HG03342 (cell line): ENCODE results near the gene ANK3.

Experiments
- ATAC-seq: cut with Tn5 transposase; IDR thresholded peaks from one replicate; pipeline ENCODE4 v1.9.1; 2021; ENCODE audit warnings: mild to moderate bottlenecking, moderate library complexity; ENCODE audit not compliant: unreplicated experiment

The ANK3 gene

DNA sequence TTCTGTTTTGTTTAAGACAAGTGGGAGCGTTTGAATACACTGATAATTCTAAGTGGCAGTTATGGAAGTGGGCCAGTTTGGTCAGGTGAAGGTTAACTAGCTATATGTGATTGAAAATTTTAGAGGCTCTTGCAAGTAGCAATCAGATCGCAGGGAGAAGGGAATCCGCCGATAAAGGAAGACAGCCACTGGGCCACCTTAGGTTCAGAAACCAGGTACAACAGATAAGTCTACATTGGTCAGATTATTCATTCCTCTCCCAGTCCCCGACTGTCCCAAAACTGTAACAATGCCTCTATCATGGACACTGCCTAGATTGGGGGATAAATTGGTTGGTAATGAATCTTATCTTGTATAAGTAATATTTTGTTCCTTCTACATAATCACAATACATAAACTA lies 8.9 kb downstream of the ANK3 start:
- ATAC-seq, result no peak

GRCh38 chr10:60377955-60378354 lies 11.7 kb downstream of the ANK3 start:
- ATAC-seq, result no peak

DNA sequence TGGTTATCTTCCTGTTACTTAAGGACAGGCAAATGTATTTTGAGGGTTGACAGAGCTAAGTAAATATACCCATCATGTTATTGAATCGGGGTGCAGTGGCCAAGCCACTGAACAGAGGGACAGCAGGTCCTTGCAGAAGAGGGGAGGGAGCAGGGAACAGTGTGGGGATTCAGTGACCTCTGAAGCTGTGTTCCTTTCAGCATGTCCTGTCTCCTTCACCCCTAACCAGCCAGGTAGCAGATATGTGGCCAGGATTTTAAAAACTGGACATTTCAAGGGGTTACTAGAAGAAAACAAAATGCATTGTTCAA lies 12.7 kb downstream of the ANK3 start:
- no peak for ATAC-seq

DNA sequence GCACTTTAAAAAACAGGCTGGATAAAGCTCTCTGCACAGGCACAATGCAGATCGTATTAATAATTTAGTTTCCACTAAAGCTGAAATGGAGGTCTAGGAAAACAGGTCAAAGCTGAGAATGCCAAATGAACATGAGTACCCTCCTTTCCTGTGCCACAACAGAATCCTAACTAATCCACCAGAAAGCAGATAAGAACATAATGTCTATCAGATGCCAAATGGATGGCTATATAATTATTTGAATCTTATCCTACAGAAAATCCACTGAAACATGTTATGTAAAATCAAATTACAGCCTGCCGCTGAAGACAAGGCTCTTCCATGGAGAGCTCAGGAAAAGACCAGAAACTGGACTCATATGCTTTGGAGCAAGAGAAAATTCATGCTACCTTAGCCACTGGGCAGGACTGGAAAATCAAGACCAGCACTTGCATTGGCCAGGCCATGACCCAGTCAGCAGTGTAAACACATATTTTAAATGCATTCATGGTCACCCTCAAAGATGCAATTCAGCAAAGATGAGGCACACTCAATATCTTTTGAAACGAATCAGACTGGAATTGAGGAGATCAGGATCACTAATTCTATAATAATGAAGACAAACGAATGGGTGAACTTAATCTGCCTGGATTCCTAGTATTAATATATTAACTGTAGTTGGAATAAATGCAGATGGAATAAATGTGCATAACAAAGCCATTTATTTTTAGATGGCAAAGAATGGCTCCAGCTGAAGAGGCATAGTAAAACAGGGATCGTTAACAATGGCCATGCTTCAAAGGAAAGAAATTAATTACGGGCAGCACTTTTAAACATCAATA lies 13.2 kb downstream of the ANK3 start:
- ATAC-seq, result no peak

DNA sequence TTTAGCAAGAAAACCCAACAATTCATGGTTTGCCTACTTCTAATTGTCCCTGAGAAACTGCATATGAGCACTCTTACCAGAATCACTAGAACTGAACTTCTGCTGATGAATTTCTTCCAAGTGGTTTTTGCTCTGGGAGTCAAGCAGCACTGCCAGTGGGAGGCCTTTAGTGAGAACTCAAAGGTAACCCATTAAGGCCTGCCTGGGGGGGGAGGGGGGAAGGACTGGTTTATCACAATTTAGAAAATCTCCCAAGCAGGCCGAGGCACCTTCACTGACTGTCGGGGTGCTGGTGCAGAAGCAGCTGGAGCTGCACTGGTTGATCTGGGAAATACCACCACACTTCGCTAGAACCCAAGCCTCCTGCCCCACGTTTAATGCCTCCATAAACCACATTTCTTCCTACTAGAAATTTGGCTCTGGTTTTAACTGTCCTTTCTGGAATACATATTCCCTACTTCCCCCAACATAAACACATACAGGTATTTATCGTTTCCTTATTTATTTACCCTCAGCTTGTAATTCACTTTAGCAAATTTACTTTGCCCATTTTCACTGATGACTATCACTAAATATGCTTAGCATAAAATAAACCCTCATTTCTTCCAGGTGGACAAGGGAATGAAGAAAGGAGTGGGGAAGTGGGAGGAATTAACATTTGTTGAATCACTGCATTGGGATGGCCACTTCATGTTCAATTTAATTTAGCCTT lies 14.2 kb downstream of the ANK3 start:
- ATAC-seq, result no peak

- no peak for ATAC-seq
These were observed 14.8 kb downstream of the ANK3 start for GRCh38 chr10:60374836-60375235.

- ATAC-seq, result no peak
These were observed 17.2 kb downstream of the ANK3 start for GRCh38 chr10:60372436-60372835.

- ATAC-seq, result no peak
These were observed 20.1 kb downstream of the ANK3 start for GRCh38 chr10:60369547-60369930.

DNA sequence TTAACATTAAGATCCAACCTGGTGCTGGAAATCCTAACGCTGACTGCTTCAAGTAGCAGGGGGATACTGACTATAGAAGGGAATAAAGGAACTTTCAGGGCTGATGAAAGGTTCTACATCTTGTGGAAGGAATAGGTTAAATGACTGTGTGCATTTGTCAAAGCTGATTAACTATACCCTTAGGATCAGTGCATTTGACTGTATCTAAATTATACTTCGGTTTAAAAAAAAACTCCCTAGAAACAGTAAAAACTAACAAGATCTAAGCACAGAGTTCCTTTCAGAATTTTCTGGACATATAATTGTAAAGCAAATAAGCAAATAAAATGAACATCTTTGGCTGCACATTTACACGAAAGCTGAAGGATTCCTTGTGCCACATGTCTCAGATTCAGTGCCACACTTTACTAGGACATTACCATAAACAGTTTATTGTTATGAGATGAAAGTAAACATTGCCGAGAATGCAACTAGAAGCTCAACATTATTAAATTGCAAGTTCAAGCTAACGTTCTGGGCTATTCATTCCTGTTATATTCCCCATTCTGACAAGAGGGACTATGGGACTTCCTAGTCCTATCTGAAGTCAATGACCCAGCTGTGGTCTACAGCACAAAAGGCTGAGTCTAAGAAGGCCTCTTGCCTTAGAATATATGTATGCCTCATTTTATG lies 20.7 kb downstream of the ANK3 start:
- ATAC-seq, result no peak

DNA sequence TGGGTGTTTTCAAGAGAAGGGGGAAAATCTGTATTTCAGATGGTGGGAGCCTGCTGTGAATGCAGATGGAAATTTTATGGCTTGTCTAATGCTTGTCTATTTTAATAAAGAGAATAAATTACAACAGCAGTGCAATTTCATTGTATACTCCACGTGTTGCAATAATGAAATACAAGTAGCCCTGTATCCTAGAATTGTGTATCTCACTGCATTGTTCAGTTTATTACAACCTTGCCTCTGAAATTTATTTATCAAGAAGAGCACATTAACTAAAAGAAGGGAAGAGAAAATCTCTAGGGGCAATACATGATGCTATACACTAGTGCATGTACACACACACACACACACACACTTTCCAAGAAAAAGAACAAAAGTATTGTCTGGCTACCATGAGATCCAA lies 21.8 kb downstream of the ANK3 start:
- no peak for ATAC-seq

- no peak for ATAC-seq
These were observed 22.2 kb downstream of the ANK3 start for GRCh38 chr10:60367431-60367830.

DNA sequence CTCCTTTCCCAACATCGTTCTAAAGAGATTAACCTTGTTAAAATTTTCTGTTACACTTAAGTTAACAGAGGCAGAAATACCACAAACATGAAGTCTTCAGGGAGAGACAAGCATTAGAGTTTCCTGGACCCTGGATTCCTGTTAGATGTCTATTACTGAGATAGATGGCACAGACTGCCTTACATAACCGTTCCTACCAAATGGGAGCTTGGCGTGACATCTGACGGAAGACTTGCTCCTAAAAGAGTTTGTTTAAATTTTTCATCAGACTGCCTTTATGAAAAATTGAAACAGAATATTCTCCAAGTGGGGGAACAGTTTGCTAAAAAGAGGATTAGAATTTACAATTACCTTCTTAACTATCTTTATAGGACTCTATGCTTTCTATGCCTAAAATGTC lies 22.7 kb downstream of the ANK3 start:
- no peak for ATAC-seq

DNA sequence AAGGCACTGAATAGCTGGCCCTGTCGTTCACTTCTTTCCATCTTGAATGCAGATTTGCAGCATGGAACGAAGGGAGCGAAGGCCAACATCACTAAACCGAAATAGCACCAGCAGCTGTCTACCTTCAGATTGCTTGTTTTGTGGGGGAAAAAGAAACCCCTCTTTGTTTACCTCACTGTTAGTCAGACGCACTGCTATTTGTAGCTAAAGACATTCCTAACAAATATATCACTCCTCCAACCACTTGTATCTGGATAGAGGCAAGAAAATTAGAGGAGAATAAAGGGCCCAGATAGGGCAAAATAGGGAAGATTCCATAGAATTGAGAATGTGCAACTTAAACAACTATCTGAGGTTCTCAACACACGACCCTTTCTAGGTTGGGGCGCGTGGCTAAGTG lies 26.5 kb downstream of the ANK3 start:
- no peak for ATAC-seq

GRCh38 chr10:60362461-60362860 lies 27.2 kb downstream of the ANK3 start:
- no peak for ATAC-seq

DNA sequence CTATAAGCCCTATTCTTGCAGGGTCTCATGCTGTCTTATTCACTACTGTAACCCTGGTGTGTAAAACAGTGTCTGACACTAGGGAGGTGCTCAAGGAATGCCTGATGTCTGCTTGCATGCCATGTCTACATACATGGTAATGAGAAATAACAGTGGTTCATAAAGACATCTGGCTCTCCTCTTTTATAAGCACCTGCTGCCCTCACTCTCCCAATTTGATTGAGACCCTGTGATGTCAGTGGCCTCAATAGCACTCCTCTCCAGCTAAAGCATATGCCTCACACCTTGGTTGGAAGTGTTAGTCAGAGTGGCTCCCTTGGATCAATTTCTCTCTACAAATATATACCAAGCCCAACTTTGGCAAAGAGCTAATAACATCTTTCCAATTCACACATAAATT lies 30.6 kb downstream of the ANK3 start:
- no peak for ATAC-seq

GRCh38 chr10:60358282-60358681 lies 31.4 kb downstream of the ANK3 start:
- peak; percentile 94 for ATAC-seq

- ATAC-seq, result no peak
These were observed 36.0 kb downstream of the ANK3 start for GRCh38 chr10:60353519-60354258.

GRCh38 chr10:60352105-60352504 lies 37.6 kb downstream of the ANK3 start:
- peak; percentile 61 for ATAC-seq

- ATAC-seq, result peak; percentile 53
These were observed 38.4 kb downstream of the ANK3 start for GRCh38 chr10:60351191-60351853.

DNA sequence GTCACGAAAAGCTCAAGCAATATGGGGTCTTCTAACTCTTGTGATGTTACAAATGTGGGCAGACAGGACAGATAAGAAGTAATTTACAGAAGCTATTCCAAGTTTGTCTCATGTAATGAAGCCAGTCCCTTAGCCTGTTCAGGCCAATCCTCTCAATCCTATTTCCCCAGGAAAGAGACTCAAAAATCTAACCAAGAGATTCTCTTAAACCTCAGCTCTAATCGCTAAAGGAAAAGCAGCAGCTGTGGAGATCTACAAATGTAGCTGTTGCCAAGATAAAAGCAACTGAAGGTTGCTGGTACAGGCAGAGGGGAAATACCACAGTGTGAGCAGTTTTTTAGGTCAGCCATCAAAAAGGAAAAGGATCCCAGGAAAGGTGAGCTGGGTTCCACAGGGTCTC lies 39.3 kb downstream of the ANK3 start:
- no peak for ATAC-seq

DNA sequence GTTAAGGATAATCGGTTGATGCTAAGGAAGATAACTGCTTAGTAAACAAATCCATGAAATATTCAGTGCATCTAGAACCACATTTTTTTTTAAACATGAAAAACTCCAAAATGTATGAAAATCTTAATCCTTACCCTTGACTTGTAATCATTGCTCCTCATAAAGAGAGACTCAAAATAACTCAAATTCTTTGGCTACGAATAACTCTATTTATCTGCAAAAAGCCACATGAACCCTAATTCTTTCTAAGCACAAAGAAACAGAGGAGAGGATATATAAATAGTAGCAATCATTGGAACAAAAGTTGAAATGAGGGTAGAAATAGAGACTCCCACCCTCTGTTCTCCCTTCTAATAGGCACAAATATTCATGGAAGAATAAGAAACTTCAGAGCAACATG lies 40.2 kb downstream of the ANK3 start:
- ATAC-seq, result no peak
